ENCODE results near the gene BLOC1S5. TPM values are rescaled to one million over a fixed set of nuclear protein-coding genes. Genes with fewer than 3 reads are reported as not detected.
"Not testable (repeated sequence)": the region's sequence is repeated elsewhere in the genome, so short reads cannot be mapped to it uniquely, and the experiment has no call there.

Gene BLOC1S5
- total RNA-seq, 4 donors from 2014 or later: 8.3 to 13.1 (median 10.5) TPM

DNA sequence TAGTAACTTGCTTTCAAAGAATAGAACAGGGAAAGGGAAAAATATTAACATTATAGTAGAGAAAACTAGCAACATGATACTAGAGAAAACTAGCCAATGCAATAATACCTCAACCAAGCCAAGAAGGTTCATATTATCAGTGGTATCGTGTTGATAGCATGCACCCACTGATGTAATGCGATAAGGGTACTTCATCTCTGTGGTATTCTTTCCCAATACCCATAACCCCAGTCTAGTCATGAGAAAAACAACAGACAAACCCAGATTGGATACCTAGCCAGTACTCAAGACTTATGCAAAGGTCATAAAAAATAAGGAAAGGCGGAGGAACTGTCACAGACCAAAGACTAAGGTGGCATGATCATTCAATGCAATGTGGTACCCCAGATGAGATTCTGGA is 21.0 kb downstream of the BLOC1S5 start:
- TF ChIP-seq, protein P1, sequence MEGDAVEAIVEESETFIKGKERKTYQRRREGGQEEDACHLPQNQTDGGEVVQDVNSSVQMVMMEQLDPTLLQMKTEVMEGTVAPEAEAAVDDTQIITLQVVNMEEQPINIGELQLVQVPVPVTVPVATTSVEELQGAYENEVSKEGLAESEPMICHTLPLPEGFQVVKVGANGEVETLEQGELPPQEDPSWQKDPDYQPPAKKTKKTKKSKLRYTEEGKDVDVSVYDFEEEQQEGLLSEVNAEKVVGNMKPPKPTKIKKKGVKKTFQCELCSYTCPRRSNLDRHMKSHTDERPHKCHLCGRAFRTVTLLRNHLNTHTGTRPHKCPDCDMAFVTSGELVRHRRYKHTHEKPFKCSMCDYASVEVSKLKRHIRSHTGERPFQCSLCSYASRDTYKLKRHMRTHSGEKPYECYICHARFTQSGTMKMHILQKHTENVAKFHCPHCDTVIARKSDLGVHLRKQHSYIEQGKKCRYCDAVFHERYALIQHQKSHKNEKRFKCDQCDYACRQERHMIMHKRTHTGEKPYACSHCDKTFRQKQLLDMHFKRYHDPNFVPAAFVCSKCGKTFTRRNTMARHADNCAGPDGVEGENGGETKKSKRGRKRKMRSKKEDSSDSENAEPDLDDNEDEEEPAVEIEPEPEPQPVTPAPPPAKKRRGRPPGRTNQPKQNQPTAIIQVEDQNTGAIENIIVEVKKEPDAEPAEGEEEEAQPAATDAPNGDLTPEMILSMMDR (IDR thresholded peaks at IDR 0.05): no peak
- no peak for ATAC-seq (ENCODE audit: low FRiP score)
- no peak for DNase-seq (ENCODE audit: low spot score)

DNA sequence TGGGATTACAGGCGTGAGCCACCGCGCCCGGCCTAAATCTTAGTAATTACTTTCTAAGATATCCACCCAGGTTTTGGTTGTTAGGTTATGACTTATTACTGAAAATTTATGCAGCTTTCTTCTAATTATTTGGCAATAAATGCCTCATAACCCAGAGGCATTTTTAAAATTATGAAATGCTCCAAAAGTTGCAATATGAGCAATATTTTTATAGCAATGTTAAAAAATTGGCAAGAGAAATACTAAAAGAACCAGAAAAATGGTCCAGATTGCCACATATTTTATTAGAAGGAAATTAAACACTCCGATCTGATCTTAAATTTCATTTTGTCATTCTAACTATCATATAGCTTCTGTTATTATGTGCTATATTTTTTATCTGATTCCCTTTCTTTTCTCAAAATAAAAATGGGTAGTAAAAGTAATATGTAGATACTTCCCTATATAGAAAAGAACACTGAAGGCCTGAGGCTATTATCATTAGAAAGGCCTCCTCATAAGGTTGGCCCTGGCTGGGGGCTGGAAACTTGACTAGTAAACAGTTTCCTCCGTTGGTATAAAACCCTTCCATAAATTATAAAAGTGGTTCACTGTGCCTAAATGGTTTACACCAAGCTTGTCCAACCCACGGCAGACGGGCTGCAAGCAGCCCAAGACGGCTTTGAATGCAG is 22.1 kb downstream of the BLOC1S5 start:
- TF ChIP-seq, protein P1 (IDR thresholded peaks at IDR 0.05): no peak
- DNase-seq (ENCODE audit: low spot score): no peak
- no peak for ATAC-seq (ENCODE audit: low FRiP score)

DNA sequence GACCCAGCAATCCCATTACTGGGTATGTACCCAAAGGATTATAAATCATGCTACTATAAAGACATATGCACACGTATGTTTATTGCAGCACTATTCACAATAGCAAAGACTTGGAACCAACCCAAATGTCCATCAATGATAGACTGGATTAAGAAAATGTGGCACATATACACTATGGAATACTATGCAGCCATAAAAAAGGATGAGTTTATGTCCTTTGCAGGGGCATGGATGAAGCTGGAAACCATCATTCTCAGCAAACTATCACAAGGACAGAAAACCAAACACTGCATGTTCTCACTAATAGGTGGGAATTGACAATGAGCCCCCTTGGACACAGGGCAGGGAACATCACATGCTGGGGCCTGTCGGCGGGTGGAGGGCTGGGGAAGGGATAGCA is 30.1 kb downstream of the BLOC1S5 start:
- DNase-seq (ENCODE audit: low spot score); ATAC-seq (ENCODE audit: low FRiP score): not testable (repeated sequence)

DNA sequence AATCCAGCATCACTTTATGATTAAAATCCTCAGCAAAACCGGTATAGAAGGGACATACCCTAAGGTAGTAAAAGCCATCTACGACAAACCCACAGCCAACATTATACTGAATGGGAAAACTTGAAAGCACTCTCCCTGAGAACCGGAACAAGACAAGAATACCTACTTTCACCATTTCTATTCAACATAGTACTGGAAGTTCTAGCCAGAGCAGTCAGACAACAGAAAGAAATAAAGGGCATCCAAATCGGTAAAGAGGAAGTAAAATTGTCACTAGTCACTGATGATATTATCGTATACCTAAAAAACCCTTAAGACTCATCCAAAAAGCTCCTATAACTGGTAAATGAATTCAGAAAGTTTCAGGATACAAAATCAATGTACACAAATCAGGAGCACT is 33.3 kb downstream of the BLOC1S5 start:
- TF ChIP-seq, protein P1 (IDR thresholded peaks at IDR 0.05): no peak
- no peak for ATAC-seq (ENCODE audit: low FRiP score)
- DNase-seq (ENCODE audit: low spot score): no peak

DNA sequence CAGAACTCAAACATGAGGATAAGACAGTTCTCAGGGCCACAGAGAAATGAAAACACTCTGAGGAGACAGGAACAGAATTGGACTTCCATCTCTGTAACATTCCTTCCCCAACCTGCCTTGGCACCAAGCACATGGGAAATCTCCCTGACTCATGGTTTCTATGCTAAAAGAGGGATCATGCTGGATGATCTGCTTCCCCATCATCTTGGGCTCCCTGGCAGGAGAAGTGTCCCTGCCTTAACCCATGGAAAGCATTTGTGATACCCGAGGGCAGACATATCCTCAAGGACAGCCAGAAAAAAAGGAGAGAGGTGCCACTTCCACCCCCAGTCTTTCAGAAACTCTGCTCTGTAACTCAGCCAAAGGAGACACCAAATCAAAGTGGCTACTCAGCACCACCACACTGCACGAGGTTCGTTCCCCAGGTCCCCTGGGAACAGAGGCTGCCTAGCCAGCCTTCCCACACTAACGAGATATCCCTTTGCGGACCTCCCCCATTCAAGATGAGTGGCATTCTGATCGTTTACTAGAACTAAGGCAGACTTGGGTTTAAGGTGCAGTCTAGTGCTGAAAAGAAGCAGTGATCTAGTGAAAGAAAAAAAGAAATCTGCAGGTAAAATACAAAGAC is 34.8 kb downstream of the BLOC1S5 start:
- TF ChIP-seq, protein P1 (IDR thresholded peaks at IDR 0.05): no peak
- no peak for ATAC-seq (ENCODE audit: low FRiP score)

DNA sequence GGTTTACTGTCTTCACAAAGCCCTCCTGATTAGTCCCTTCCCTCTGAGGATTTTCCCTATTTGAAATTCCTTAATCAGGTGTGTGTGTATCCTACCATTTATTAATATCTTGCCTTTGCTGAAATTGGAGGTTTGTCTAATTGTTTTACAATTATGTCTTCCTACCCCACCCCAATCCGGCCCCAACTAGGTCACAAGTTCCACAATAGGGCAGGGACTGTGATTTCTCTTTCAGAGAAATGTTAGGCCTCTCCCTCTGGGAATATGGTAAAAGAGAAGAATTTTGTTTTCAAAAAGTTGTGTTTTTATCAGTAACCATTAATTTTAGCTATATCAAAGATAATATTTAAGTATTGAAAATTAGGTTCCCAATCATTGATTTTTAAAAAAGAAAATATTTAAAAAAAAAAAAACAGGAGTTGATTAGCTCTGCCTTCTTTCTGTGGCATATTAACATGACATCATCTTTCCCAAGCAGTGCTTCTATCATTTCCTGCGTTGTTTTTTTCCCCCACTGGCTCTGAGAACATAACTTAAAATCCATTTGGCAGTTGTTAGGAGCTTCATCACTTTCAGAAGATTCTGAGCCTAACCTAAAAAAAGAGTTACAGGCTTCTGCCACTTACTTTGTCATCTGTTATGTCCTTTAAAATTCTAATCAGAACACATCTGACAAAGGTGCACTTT is 36.1 kb downstream of the BLOC1S5 start:
- TF ChIP-seq, protein P1 (IDR thresholded peaks at IDR 0.05): no peak
- DNase-seq (ENCODE audit: low spot score): no peak
- no peak for ATAC-seq (ENCODE audit: low FRiP score)

More for the DNA sequence above, 34.8 kb downstream of the BLOC1S5 start:
- DNase-seq (ENCODE audit: low spot score): no peak

DNA sequence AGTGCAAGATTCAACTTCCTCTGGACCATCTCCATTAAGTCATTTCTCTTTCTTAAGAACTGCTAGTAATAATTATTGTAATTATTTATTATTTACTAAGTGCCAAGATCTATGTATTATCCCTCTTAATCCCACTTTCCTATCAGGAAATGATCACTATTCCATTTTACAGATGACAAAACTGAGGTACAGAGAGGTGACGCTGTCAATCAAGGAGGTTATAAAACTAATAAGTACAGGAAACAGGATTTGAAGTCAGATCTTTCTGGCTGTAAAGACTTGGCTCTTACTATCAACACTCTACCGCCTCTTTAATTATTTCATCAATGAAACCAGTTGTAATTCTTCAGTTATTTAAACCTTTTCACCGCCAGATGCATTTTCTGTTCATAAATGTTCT is 37.4 kb downstream of the BLOC1S5 start:
- TF ChIP-seq, protein P1 (IDR thresholded peaks at IDR 0.05): no peak
- DNase-seq (ENCODE audit: low spot score) (no peak), ATAC-seq (ENCODE audit: low FRiP score) (no peak)
